HepG2 (cell line): ENCODE measurements around the gene ENO2. TPM values are rescaled to one million over a fixed set of nuclear protein-coding genes. Genes with fewer than 3 reads are reported as not detected.

Source experiments
- E2F1 ChIP-seq: sonication (generic); formaldehyde crosslinking; IDR thresholded peaks from 2 replicates; pipeline ENCODE4 v1.5.0; 2020; ENCODE audit warnings: missing genetic modification reagents
- ERF ChIP-seq: IDR thresholded peaks from 2 replicates; pipeline ENCODE4 v1.6.1; 2018; ENCODE audit warnings: missing biosample characterization, missing genetic modification reagents
- FLYWCH1 ChIP-seq: sonication (generic); formaldehyde crosslinking; IDR thresholded peaks from 2 replicates; pipeline ENCODE4 v1.8.1; 2023; ENCODE audit warnings: mild to moderate bottlenecking, missing genetic modification reagents
- FOSL1 ChIP-seq: sonication (generic); formaldehyde crosslinking; IDR thresholded peaks from 2 replicates; pipeline ENCODE4 v1.9.0; 2021; ENCODE audit warnings: missing genetic modification reagents, borderline replicate concordance
- FUBP1 ChIP-seq: sonication (generic); formaldehyde crosslinking; IDR thresholded peaks from 2 replicates; pipeline ENCODE4 v1.5.1; 2020; ENCODE audit warnings: missing genetic modification reagents, mild to moderate bottlenecking, borderline replicate concordance
- HDAC1 ChIP-seq: sonication (generic); formaldehyde crosslinking; IDR thresholded peaks from 2 replicates; pipeline ENCODE4 v1.5.1; 2020; ENCODE audit warnings: mild to moderate bottlenecking, missing genetic modification reagents
- HINFP ChIP-seq: sonication (generic); formaldehyde crosslinking; IDR thresholded peaks from 2 replicates; pipeline ENCODE4 v1.4.0; 2020; ENCODE audit warnings: low read depth, mild to moderate bottlenecking, missing genetic modification reagents
- HOXA5 ChIP-seq: sonication (generic); formaldehyde crosslinking; IDR thresholded peaks from 2 replicates; pipeline ENCODE4 v1.4.0; 2020; ENCODE audit warnings: missing genetic modification reagents
- MAZ ChIP-seq, 2 experiments: sonication (generic) in 1 of 2; formaldehyde crosslinking in 1 of 2; IDR thresholded peaks; 2 replicates each; pipeline versions ENCODE4 v1.5.0 to v1.6.1; 2012 to 2020; ENCODE audit warnings: low read depth in 2 of 2, mild to moderate bottlenecking in 2 of 2, borderline replicate concordance in 1 of 2, improper control_type of control experiment in 1 of 2, low read length in 1 of 2, missing genetic modification reagents in 1 of 2, moderate library complexity in 1 of 2
- MEIS1 ChIP-seq: sonication (generic); formaldehyde crosslinking; IDR thresholded peaks from 2 replicates; pipeline ENCODE4 v1.9.0; 2021; ENCODE audit warnings: mild to moderate bottlenecking, missing genetic modification reagents, moderate library complexity, borderline replicate concordance
- NCOR1 ChIP-seq: fragments of 200-600 bp; sonication (generic); IDR thresholded peaks from 2 replicates; pipeline ENCODE4 v1.7.0; 2017; ENCODE audit warnings: antibody characterized with exemption, low read length, borderline replicate concordance
- ZGPAT ChIP-seq: IDR thresholded peaks from 2 replicates; pipeline ENCODE4 v1.6.1; 2016; ENCODE audit warnings: mild to moderate bottlenecking
- ZNF101 ChIP-seq: sonication (generic); formaldehyde crosslinking; IDR thresholded peaks from 2 replicates; pipeline ENCODE4 v1.4.0; 2020; ENCODE audit warnings: mild to moderate bottlenecking, low read depth, missing genetic modification reagents, borderline replicate concordance
- ZNF326 ChIP-seq: sonication (generic); formaldehyde crosslinking; IDR thresholded peaks from 2 replicates; pipeline ENCODE4 v1.4.0; 2020; ENCODE audit warnings: missing genetic modification reagents, borderline replicate concordance
- ZNF362 ChIP-seq: sonication (generic); formaldehyde crosslinking; IDR thresholded peaks from 2 replicates; pipeline ENCODE4 v1.4.0; 2020; ENCODE audit warnings: missing genetic modification reagents, mild to moderate bottlenecking, borderline replicate concordance
- ZNF75D ChIP-seq: sonication (generic); formaldehyde crosslinking; IDR thresholded peaks from 2 replicates; pipeline ENCODE4 v1.8.1; 2023; ENCODE audit warnings: missing genetic modification reagents, mild to moderate bottlenecking, borderline replicate concordance
- ZNF841 ChIP-seq: sonication (generic); formaldehyde crosslinking; IDR thresholded peaks from 2 replicates; pipeline ENCODE4 v1.8.1; 2023; ENCODE audit warnings: missing genetic modification reagents, borderline replicate concordance
- polyA plus RNA-seq, 8 experiments: library from polyadenylated mRNA; depleted of rRNA in 3 of 8; stranded (reverse) in 7 of 8; unstranded in 1 of 8; fragments of >200 nt; fragmentation: Illumina TruSeq in 4 of 8; extraction: Trizol in 4 of 8; gene quantifications; 2 replicates each; pipeline versions ENCODE4 v1.2.1 to v1.2.3, GENCODE V29; 2011 to 2016; ENCODE audit warnings: low read depth in 4 of 8, missing spikeins in 1 of 8, mixed read lengths in 1 of 8; ENCODE audit not compliant: insufficient read depth in 1 of 8
- total RNA-seq, 5 experiments: library from RNA; depleted of rRNA; stranded (reverse); fragments of >200 nt; fragmentation: Illumina TruSeq; extraction: Trizol; gene quantifications; 2 replicates each; pipeline ENCODE4 v1.2.3, GENCODE V29; 2016; ENCODE audit warnings: low read depth in 1 of 5

Gene ENO2
- total and polyA plus RNA-seq, 2 of the 13 experiments (the other 11 are each of a cell fraction or from before 2014, with no cell fraction given) = 19.3 to 136 TPM

GRCh38 chr12:6937481-6938352 is 23.3 kb downstream of the ENO2 start (continued):
- TF ChIP-seq FUBP1 (no peak; the same call in 1 of the 2 replicates), ERF (CRISPR knock-in tag) (peak; percentile 94), E2F1 (CRISPR knock-in tag) (peak; percentile 94), FOSL1 (CRISPR knock-in tag) (no peak), ZNF101 (no peak), ZNF841 (CRISPR knock-in tag) (no peak), FLYWCH1 (CRISPR knock-in tag) (no peak), NCOR1 (no peak), MEIS1 (CRISPR knock-in tag) (no peak; the same call in 1 of the 2 replicates), MAZ (IDR thresholded peaks at IDR 0.05; ENCODE audit: borderline replicate concordance, low read depth, low read length) (no peak), MAZ (CRISPR knock-in tag; IDR thresholded peaks at IDR 0.05; ENCODE audit: low read depth) (peak; percentile 90), ZNF362 (CRISPR knock-in tag) (peak; percentile 38; the same call in 1 of the 2 replicates), ZNF75D (CRISPR knock-in tag) (no peak), HDAC1 (CRISPR knock-in tag) (peak; percentile 88), ZNF326 (CRISPR knock-in tag) (peak; percentile 89), HINFP (CRISPR knock-in tag) (0 out of 2 replicates have a peak, but pooled peaks have one; percentile 52), ZGPAT (CRISPR knock-in tag) (peak; percentile 94), HOXA5 (CRISPR knock-in tag) (no peak)
